NB4 (cell line): Measurements from ENCODE around the gene FSD2.

ENCODE experiments used
- DNase-seq: peaks from one replicate; pipeline ENCODE4 v3.0.0; 2010; ENCODE audit warnings: low read depth
- H3K4me3 ChIP-seq: one replicate; pipeline ENCODE4 v1.5.1; 2011; ENCODE audit warnings: mild to moderate bottlenecking, low read depth, low read length, moderate library complexity
- MYC ChIP-seq: IDR thresholded peaks from 2 replicates; pipeline ENCODE4 v1.6.1; 2011; ENCODE audit warnings: low read depth, low read length
- POLR2A ChIP-seq: IDR thresholded peaks from 2 replicates; pipeline ENCODE4 v1.6.1; 2011; ENCODE audit warnings: mild to moderate bottlenecking; ENCODE audit not compliant: insufficient read length; ENCODE audit errors: extremely low read depth
- TF ChIP-seq, protein P1 (sequence below): IDR thresholded peaks from one replicate; pipeline ENCODE4 v1.5.1; 2012; ENCODE audit warnings: low read depth, low read length
- TF ChIP-seq, protein P2 (sequence below): IDR thresholded peaks from 2 replicates; pipeline ENCODE4 v1.6.1; 2011; ENCODE audit warnings: low read depth, low read length

The FSD2 gene

DNA sequence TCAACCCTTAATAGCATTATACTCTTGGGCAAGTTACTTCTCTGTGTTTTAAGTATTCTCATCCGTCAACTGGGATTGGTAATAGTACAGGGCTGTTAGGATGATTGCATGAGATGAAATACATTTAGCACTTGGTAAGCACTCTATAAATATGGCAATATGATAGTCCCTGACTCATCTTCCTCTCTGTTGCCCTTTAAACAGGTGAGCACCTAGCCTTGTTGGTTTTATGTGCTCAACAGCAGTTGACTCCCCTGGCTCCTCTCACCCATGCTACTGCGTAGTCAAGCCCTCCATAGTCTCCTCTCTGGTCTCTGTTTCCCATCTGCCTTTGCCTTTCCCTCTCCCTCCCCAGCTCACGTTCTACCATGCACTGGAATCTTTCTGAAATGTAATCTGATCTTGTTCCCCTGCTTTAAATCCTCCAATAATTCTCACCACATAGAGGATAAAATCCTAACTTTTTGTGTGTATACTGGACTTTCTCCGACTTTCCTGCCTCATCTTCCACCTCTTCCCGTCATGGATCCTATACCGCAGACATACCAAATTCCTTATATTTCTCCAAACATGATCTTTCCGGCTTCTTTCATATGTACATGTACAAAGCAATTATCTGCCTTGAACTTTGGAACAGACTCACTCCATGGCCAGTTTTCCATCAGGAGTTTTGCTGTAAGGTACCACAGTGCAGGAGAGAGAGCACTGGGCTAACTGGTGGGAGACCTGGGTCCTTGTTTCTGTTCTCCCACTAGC, 42.3 kb downstream of the FSD2 start:
- no peak overlapping the region for H3K4me3 ChIP-seq
- DNase-seq = no peak
- TF ChIP-seq, protein P1, sequence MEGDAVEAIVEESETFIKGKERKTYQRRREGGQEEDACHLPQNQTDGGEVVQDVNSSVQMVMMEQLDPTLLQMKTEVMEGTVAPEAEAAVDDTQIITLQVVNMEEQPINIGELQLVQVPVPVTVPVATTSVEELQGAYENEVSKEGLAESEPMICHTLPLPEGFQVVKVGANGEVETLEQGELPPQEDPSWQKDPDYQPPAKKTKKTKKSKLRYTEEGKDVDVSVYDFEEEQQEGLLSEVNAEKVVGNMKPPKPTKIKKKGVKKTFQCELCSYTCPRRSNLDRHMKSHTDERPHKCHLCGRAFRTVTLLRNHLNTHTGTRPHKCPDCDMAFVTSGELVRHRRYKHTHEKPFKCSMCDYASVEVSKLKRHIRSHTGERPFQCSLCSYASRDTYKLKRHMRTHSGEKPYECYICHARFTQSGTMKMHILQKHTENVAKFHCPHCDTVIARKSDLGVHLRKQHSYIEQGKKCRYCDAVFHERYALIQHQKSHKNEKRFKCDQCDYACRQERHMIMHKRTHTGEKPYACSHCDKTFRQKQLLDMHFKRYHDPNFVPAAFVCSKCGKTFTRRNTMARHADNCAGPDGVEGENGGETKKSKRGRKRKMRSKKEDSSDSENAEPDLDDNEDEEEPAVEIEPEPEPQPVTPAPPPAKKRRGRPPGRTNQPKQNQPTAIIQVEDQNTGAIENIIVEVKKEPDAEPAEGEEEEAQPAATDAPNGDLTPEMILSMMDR = no peak
- TF ChIP-seq MYC (no peak), POLR2A (no peak)
- TF ChIP-seq, protein P2, sequence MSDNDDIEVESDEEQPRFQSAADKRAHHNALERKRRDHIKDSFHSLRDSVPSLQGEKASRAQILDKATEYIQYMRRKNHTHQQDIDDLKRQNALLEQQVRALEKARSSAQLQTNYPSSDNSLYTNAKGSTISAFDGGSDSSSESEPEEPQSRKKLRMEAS = no peak

DNA sequence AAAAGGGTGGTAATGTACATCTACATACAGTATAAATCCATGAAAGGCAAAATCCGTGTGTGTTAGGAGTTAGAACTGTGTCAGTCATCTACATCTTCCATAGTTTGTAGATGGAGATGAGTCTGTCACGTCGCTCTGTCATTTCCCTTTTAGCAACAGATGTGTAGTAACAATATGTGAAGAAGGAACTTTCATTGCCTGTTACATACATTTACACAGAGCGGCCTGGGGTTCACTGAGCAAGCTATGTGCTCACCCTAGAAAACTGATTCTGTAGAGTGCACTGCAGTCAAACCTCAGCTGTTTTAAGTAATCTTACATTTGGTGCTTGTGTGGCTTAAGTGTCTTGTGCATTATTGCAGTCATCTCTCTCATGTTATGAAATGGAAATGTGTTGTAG, 54.6 kb downstream of the FSD2 start:
- no peak for TF ChIP-seq POLR2A
- TF ChIP-seq, protein P2 = no peak
- TF ChIP-seq, protein P1 = no peak
- TF ChIP-seq MYC = no peak
- H3K4me3 ChIP-seq = peak overlapping the region; percentile 92
- DNase-seq = peak; percentile 42

DNA sequence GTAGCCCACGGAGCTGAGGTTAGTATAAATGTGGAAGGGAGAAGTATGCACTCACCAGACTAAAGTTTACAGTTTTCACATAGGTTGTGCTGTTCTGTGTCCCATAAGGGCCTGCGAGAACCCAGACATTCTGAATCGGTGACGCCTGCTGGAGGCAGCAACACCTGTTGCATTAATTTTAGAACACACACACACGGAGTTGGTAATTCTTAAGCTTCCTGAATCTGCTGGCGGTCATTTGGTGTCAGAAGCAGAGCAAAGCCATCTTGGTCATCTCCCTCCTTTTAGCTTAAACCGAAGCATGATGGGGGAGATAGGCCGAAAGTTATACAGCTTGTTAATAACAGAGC, 55.1 kb downstream of the FSD2 start:
- TF ChIP-seq, protein P1 = no peak
- TF ChIP-seq MYC = no peak
- peak overlapping the region; percentile 92 for H3K4me3 ChIP-seq
- no peak for DNase-seq

DNA sequence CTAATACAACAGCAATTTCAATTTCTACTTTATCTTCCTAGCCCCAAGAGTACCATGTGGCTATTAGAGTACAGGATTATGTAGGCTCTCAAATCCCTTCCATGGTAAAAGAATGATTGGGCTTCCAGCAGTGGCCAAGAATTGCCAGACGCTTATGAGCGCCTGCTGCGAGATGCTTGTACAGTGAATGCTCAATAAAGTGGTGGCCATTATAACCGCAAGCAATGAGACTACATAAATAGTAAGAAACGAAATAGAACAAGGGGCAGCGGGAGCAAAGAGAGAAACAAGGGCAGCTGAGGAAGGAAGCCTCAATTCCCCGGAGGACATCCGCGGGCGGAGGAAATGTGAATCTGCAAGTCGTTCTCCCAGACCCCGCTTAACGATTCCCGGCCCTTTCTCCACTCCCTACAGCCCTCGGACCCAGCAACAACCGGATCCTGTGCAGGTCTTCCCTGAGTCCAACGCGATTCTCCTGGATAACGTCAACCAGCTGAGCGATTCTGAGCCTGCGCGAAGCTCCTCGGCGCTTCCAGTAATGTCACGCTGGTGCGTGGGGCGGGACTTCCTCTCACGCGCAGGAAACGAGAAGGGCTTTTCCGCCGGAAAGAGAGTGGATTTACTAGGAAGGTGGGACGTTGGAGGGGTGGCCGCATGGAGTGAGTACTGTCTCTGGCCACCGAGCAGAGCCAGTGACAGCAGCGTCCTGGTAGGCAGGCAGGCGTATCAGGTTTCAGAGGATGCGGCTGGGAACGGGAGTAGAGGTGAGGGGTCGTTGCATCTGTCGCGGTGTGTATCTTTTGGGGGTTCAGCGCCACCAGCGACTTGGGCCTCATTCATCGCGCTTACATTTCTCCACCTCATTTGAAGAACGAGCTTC, 55.7 kb downstream of the FSD2 start:
- TF ChIP-seq MYC (peak; percentile 96), POLR2A (peak; percentile 91)
- TF ChIP-seq, protein P1 = no peak
- TF ChIP-seq, protein P2 = peak; percentile 88
- DNase-seq = peak; percentile 97

DNA sequence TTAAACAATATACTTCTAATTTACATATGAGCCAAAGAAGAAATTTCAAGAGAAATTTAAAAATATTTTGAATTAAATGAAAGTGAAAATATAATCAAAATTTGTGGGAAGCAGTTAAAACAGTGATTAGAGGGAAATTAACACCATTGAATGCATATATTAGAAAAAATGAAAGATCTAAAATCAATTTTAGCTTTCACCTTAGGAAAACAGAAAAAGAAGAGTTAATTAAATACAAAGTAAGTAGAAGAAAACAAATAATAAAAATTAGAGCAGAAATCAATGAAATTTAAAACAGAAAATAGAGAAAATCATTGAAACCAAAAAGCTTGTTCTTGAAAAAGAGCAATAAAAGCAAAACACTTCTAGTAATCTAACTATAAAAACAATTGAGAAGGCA, 57.6 kb downstream of the FSD2 start:
- TF ChIP-seq POLR2A (no peak), MYC (no peak)
- TF ChIP-seq, protein P2 = no peak
- TF ChIP-seq, protein P1 = no peak
- DNase-seq = no peak

More for the DNA sequence above, 55.7 kb downstream of the FSD2 start:
- H3K4me3 ChIP-seq = peak overlapping the region; percentile 92

More for the DNA sequence above, 57.6 kb downstream of the FSD2 start:
- no peak overlapping the region for H3K4me3 ChIP-seq
